B cell (primary cell): ENCODE measurements around the gene PRKCA.

Experiments used
- CTCF ChIP-seq: fragments of 200-600 bp; IDR thresholded peaks from one replicate; pipeline ENCODE4 v1.8.0; 2022; ENCODE audit warnings: antibody characterized with exemption, mild to moderate bottlenecking
- EZH2 ChIP-seq: IDR thresholded peaks from 2 replicates; pipeline ENCODE4 v1.6.1; 2012; ENCODE audit warnings: borderline replicate concordance, low read depth, mild to moderate bottlenecking, moderate library complexity, low read length; ENCODE audit not compliant: insufficient read depth, poor library complexity, severe bottlenecking

- TF ChIP-seq CTCF, result no peak
- no peak for TF ChIP-seq EZH2
Measured at GRCh38 chr17:66701462-66701861, 399.0 kb downstream of the PRKCA start.
